Measurements from ENCODE around the gene NPIPA7.
"Not testable (repeated sequence)": the region's sequence is repeated elsewhere in the genome, so short reads cannot be mapped to it uniquely, and the experiment has no call there.

Gene NPIPA7

GRCh38 chr16:16420515-16420914, 41.6 kb downstream of the NPIPA7 start:
- not testable (repeated sequence) for ATAC-seq

GRCh38 chr16:16425146-16425545, 46.2 kb downstream of the NPIPA7 start:
- not testable (repeated sequence) for ATAC-seq

DNA sequence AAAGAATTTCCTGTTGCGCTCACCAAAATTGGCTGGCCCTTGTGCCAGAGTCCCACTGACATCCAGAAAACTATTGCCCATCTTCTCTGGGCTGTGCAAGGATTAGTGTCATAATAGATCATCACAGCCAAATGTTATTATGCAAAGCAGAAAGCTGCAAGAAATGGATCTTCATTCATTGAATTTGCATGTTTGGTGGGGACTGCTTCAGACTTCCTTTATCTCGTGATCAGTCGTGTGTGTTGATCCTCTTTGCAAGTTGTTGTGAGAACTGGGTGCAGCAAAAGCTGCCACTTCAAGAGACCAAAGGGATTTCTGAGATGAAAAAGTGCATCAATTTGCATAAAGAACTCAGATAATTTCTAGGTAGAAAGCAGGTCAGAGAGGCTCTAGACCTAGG, 52.2 kb downstream of the NPIPA7 start:
- not testable (repeated sequence) for ATAC-seq

DNA sequence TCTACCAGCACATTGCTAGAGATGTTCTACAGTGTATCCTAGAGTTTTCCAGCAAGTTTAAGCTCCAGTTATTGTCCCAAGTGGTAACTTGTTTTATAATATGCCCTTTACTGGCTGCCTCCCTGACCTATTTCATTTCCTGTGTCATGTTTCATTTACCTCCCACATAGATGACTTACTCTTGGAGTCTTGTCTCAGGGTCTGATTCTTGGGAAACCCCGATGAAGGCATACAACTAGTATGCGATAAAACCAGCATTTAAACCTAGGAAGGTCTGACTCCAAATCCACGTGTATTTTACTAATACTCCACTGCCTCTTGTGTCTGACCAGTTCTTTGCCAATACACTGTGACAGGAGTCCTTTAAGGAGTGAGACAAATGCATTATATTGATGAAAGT, 55.8 kb downstream of the NPIPA7 start:
- not testable (repeated sequence) for ATAC-seq

DNA sequence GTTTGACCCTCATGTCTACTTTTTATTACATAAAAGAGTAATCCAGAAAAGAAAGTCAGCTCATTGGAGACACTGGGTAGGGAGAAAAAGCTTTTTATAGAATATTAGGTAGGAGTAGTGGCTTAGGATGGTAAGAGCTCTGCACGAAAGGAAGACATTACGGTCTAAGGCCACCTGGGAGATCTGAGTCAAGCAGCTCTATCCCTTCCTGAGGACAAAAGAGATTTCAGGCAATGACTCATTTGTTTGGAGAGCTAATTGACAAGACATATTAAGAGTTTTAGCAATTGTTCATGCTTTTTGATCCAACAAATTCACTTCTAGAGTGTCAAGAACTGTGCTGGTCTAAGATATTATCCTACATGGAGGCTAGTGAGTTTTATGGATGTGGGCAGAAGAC, 62.5 kb downstream of the NPIPA7 start:
- not testable (repeated sequence) for ATAC-seq
